Measurements from ENCODE around the gene PCDHB11.
"Not testable (repeated sequence)": the region's sequence is repeated elsewhere in the genome, so short reads cannot be mapped to it uniquely, and the experiment has no call there.

DNA sequence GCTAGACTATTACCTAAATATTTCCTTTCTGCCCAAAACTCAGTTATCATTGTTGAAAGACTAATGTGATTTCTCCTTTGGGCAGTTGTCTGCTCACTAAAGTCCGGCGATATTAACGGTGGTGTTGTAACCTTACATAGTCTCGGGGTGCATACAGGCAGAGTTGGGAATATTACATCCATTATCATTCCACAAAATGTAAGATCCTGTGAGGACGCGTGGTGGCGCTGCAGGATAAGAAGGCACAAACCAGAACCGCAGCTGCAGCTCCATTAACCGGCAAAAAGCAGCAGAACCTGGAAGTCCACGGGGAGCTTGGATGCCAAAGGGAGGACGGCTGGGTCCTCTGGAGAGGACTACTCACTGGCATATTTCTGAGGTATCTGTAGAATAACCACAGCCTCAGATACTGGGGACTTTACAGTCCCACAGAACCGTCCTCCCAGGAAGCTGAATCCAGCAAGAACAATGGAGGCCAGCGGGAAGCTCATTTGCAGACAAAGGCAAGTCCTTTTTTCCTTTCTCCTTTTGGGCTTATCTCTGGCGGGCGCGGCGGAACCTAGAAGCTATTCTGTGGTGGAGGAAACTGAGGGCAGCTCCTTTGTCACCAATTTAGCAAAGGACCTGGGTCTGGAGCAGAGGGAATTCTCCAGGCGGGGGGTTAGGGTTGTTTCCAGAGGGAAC lies 14.4 kb downstream of the PCDHB11 start, which contains the start of gene PCDHB13:
- TF ChIP-seq POLR2A (IDR thresholded peaks at IDR 0.05), result not testable (repeated sequence)
- TF ChIP-seq, protein P1, sequence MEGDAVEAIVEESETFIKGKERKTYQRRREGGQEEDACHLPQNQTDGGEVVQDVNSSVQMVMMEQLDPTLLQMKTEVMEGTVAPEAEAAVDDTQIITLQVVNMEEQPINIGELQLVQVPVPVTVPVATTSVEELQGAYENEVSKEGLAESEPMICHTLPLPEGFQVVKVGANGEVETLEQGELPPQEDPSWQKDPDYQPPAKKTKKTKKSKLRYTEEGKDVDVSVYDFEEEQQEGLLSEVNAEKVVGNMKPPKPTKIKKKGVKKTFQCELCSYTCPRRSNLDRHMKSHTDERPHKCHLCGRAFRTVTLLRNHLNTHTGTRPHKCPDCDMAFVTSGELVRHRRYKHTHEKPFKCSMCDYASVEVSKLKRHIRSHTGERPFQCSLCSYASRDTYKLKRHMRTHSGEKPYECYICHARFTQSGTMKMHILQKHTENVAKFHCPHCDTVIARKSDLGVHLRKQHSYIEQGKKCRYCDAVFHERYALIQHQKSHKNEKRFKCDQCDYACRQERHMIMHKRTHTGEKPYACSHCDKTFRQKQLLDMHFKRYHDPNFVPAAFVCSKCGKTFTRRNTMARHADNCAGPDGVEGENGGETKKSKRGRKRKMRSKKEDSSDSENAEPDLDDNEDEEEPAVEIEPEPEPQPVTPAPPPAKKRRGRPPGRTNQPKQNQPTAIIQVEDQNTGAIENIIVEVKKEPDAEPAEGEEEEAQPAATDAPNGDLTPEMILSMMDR (IDR thresholded peaks at IDR 0.05), result not testable (repeated sequence)
